GOT3 (cell line): ENCODE results near the gene PAIP2B.
"Not testable (repeated sequence)": the region's sequence is repeated elsewhere in the genome, so short reads cannot be mapped to it uniquely, and the experiment has no call there.

Experiments
- DNase-seq: peaks from one replicate; lab custom pipeline; 2025; ENCODE audit warnings: mixed read lengths; lab: John Stamatoyannopoulos, UW

Gene PAIP2B

DNA sequence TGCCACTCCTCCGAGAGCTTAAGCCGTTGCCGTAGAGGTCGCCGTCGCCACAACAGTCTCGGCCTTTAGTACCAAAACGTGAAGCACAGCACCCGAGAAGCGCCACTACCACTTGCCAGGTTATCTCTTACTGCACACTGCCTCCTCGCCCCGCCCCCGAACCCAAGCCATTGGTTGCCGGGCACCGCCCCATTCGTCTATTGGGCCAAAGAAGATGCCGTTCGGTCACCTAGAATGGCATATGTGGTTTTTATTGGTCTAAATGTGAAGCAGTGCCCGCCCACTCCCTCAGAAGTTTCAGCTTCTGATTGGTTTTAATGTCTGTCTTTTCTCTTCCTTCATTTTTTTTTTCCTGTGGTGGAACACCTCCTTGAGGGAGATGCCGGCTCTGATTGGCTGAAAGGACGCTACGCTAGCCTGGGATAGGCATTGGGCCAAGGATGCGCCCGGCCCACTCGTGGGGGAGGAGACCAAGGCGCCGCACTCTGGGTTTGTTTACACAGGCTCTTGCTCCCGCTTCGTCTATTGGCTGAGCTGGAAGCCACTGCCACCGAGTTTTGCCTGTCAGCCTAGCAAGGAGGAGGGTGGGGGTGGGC lies at the start of gene PAIP2B:
TSS of gene PAIP2B (minus strand) at position 139 of the 596 bp plus-strand sequence. CDS start 24,514 bp downstream, outside the sequence.
- DNase-seq = peak; percentile 94

- DNase-seq = no peak
These were observed 49.0 kb upstream of the PAIP2B start for GRCh38 chr2:71275939-71276310.

GRCh38 chr2:71269511-71270090 lies 42.7 kb upstream of the PAIP2B start:
- DNase-seq = no peak

DNA sequence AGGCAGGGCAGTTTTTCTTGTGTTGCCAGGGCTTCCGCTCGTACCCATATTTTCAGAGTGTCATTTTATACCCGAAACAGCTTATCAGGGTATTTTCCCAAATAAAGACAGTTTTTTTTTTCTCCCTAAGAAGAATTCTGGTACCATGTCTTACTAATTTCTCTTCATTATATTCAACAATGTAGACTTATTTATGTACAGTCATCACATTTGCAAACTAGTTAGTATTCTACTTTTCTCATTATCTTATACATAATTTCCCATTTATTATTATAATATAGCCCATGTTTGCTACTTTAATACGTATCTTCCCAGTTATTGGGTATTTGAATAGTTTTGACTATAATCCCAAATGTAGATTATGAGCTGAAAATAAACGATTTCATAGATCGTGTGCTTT lies 36.5 kb upstream of the PAIP2B start:
- no peak for DNase-seq

GRCh38 chr2:71261534-71261933 lies 34.6 kb upstream of the PAIP2B start:
- no peak for DNase-seq

DNA sequence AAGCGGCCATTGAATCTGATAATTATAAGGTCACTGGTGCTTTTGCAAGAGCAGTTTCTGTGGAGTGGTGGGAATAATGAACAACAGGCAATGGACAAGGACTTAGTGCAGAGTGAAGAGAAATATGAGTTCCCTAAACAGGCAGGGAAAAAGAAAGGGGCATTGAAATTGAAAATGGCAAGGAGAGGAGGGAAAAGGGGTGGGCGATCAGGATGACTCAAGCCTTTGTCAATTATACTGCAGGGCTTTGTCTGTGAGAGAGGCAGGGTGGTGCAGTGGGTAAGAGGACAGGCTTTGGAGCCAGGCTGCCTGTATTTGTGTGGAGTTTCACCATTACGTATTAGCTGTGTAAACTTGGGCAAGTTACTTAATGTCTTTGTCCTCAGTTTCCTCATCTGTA lies 29.5 kb upstream of the PAIP2B start:
- no peak for DNase-seq

- no peak for DNase-seq
These were observed 27.9 kb upstream of the PAIP2B start for GRCh38 chr2:71254776-71255175.

DNA sequence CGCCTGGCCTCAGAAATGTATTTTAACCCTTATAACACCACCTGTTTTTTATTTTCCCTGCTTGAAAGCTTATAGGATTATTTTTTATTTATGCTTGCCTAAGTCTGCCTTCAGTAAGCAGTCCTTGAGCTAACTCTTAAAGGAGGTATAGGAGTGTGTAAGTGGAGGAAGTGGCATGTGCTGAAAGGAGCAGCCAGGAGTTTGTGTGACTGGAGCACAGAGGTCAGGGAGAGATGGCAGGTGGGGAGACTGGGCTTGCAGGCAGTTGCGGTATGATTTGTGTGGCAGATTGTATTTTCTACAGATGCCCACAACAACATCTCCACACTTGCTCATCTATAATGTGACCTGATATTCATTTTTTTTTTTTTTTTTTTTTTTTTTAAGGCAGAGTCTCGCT lies 27.2 kb upstream of the PAIP2B start:
- no peak for DNase-seq

DNA sequence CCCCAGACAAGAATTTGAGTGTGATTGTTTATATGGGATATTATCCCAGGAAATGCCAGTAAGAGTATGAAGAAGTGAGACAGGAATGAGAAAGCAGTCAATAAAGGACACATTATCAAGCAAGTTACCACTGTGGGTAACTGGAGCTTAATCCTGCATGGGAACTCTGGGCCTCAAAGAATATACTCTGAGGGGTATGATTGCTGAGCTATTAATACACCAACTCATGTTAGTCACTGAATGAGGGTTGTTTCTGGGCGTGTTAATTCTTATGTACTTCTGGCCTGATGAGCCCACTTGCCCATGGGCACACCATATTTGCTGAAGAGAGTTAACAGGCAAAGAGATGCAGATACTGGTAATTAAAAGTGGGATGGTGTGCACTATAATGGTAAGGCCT lies 26.6 kb upstream of the PAIP2B start:
- DNase-seq = no peak

GRCh38 chr2:71252862-71253261 lies 26.0 kb upstream of the PAIP2B start:
- no peak for DNase-seq

- DNase-seq = no peak
These were observed 24.0 kb upstream of the PAIP2B start for GRCh38 chr2:71250935-71251334.

- no peak for DNase-seq
These were observed 17.4 kb upstream of the PAIP2B start for GRCh38 chr2:71244302-71244660.

DNA sequence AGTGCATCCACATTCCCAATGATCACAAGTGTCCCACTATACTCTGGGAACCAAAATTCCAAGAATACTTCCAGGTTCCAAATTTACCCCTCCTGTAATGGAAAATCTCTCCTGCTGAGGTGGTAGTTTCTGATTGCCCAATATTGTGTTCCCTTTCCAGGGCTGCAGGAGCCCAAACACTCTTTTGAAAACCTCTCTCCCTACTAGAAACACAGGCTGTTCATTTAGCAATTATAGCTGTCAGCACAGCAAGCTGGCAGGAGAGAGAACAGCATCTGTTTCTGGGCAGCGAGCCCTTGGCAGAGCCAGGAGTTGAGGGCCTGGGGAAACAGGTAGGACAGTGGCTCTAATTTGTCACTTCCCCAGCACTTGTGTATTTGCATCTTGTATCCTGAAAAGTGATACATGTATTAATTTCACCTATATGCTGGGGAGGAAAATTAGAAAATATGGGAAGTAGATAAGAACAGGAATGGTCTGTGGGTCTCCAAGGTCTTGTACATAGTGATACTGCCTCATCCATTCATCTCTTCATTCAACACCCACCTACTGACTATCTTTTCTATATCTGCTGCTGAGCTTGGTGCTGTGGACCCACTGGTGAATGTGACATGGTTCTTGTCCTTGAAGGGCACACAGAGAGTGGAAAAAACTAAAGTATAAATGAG lies 16.9 kb upstream of the PAIP2B start:
- no peak for DNase-seq

GRCh38 chr2:71240794-71241193 lies 13.9 kb upstream of the PAIP2B start:
- DNase-seq = no peak

GRCh38 chr2:71238089-71238488 lies 11.2 kb upstream of the PAIP2B start:
- no peak for DNase-seq

DNA sequence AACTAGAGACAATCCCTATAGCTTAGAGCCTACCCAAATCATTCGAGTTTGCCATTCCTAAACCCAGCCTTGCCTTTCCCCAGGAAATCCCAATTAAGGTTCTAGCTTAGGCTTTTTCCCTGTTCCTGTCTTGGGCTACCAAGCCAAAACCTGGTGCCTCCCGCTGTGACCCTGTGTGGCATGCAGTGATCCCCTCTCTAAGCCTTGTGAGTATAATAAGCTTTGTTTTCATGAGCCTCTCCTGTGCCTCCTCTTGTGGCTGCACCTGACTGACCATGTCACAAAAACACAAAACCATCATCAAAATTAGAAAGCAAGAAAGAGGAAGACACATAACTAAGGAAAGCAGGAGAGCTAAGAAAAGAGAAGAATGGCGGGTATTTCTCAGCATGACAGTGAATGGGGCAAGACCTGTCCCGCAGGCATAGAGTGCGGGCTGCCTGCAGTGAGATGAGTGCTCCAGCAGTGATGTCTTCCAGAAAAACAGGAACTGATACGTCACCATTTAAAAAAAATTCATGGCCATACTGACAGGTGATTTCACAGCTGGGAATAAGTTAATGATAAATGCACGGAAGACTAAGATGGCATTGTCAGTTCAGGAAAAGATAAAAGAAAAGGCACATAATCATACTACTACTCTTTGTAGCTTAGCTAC lies 9.2 kb upstream of the PAIP2B start:
- DNase-seq = no peak

DNA sequence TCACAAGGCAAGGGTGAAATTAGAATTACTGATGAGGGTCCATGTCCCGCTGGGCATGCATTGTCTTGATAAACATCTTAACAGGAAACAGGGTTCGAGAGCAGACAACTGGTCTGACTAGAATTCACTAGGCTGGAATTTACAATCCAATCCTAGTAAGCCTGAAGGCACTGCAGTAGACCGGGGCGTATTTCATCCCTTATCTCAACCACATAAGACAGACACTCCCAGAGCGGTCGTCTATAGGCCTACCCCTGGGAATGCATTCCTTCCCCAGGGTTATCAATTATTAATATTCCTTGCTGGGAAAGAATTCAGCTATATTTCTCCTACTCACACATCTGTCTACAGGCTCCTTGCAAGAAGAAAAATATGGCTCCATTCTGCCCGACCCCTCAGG lies 6.2 kb upstream of the PAIP2B start:
- not testable (repeated sequence) for DNase-seq

GRCh38 chr2:71226096-71226964 lies 573 bp downstream of the PAIP2B start:
- DNase-seq = no peak

GRCh38 chr2:71224935-71225334 lies 2.0 kb downstream of the PAIP2B start:
- no peak for DNase-seq

GRCh38 chr2:71224457-71224856 lies 2.4 kb downstream of the PAIP2B start:
- no peak for DNase-seq

DNA sequence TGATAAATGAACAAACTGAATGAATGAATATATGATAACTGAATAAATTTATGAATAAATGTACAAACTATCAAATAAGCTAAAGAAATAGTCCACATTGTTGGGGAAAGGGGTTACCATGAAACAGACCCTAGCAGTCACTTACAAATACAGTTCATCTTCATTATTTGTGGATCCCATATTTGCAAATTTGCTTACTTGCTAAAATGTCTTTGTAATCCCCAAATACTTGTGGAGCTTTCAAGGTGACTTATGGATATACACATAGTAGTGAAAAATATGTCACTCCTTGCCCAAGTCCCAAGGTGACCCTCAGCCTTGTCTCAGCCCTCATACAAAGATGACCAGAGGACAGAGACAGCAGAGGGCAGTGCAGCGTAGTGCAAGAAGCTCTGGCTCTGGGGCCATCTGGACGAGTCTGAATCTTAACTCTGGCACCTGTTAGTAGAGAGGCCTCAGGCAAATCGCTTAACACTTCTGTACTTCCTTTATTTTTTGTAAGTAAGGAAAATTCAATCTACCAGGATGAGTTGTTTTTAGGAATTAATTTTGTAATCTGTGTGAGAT lies 3.1 kb downstream of the PAIP2B start:
- DNase-seq = no peak

- DNase-seq = no peak
These were observed 6.2 kb downstream of the PAIP2B start for GRCh38 chr2:71220743-71221142.
